ENCODE results near the gene DCAF6.

Gene DCAF6

DNA sequence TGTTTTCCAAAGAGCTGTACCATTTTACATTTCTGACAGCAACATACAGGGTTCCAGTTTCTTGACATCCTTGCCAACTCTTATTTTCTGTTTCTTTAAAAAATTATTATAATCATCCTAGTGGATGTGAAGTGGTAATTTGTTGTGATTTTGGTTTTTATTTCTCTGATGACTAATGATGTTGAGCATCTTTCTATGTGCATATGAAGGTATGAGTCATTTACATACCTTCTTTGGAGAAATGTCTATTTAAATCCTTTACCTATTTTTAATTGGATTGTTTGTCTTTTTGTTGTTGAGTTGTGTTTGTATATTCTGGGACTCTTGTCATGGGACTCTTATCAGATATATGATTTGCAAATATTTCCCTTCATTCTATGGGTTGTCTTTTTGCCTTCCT is 21.2 kb downstream of the DCAF6 start:
- no peak for ATAC-seq
- no peak for DNase-seq

DNA sequence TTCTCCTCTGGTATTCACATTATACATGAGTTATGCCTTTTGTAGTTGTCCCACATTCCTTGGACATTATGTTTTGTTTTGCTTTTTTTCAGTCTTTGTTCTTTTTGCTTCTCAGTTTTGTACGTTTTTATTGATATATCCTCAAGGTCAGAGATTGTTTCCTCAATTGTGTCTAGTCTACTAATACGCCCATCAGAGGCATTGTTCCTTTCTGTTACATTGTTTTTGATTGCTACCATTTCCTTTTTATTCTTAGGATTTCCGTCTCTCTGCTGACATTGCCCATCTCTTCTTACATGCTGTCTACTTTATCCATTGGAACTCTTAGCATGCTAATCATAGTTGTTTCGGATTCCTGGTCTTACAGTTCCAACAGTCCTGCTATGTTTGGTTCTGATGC is 28.2 kb downstream of the DCAF6 start:
- ATAC-seq (no peak), DNase-seq (no peak)

DNA sequence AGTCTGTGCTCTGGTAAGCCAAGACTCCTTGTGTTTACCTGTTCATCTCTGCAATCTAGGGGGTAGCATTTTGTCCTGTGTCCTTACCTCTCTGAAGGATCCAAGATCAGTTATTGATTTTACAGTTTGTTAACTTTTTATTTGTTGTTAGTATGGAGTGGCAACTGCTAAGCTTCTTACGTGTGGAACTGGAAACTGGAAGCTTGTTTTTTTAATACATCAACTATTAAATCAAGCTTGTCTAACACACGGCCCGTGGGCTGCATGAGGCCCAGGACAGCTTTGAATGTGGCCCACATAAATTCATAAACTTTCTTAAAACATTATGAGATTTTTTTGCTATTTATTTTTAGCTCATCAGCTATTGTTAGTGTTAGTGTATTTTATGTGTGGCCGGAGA is 29.6 kb downstream of the DCAF6 start:
- DNase-seq (no peak), ATAC-seq (no peak)

DNA sequence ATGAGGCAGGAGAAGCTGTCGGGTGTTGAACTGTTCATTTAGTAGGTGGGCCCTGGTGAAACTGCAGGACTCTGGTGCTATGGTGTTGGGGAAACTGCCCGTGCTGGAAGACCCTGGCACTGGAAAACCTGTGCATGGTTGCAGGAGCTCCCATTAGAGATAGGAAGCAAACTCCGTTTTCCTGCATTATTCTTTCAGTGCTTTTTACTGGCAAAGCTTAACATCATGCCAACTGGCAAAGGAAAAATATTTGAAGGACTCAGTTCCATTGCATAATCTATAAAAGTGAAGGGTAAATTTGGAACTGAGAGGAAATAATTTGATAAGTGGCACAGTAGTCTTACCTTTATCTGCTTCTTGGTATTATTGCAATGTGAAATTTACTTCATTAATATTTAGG is 32.1 kb downstream of the DCAF6 start:
- ATAC-seq, result no peak

DNA sequence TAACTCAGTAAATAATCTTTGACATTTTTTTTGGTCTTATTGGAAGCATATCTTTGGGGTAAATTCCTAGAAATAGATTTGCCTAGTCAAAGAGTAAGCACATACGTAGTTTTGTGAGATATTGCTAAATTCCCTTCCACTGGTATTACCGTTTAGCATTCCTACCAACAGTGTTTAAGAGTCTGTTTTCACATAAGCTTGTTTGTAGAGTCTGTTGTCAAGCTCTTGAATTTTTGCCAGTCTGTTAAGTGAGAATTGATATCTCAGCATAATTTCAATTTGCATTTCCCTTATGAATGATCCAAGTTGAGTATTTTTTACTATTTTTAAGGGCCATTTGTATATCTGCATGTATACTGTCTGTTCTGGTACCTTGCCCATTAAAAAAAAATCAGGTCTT is 37.3 kb downstream of the DCAF6 start:
- ATAC-seq, result no peak
- no peak for DNase-seq

More for the DNA sequence above, 32.1 kb downstream of the DCAF6 start:
- no peak for DNase-seq

GRCh38 chr1:167974698-167975097 is 38.2 kb downstream of the DCAF6 start:
- ATAC-seq, result no peak
- no peak for DNase-seq

DNA sequence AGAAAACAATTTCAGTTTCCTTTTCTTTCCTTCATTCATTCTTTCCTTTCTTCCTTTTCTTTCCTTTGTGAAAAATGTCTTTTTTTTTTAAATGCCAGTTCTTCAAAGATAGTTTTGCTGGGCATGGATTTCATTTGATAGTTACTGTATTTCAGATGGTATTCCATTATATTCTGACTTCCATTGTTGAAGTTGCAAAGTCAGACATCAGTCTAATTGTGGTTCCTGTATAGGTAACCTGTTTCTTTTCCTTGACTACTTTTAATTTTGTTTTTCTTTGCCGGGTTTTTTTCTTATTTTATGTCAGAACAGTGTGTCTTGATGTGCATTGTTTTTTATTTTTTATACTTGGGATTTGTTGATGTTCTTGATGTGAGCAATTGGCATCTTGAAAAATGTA is 40.8 kb downstream of the DCAF6 start:
- DNase-seq, result no peak
- ATAC-seq, result no peak

DNA sequence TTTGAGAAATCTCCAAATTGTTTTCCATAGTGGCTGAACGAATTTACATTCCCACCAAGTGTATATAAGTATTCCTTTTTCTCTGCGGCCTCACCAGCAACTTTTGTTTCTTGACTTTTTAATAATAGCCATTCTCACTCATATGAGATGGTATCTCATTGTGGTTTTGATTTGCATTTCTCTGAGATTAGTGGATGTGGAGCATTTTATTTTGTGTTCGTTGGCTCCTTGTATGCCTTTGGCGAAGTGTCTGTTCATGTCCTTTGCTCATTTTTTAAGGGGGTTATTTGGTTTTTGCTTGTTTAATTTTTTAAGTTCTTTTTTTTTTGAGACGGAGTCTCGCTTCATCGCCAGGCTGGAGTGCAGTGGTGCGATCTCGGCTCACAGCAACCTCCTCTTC is 45.5 kb downstream of the DCAF6 start:
- DNase-seq, result no peak
- ATAC-seq, result no peak

GRCh38 chr1:167983797-167984420 is 47.4 kb downstream of the DCAF6 start:
- ATAC-seq (no peak), DNase-seq (no peak)

GRCh38 chr1:167984886-167985489 is 48.5 kb downstream of the DCAF6 start:
- DNase-seq, result no peak
- no peak for ATAC-seq

DNA sequence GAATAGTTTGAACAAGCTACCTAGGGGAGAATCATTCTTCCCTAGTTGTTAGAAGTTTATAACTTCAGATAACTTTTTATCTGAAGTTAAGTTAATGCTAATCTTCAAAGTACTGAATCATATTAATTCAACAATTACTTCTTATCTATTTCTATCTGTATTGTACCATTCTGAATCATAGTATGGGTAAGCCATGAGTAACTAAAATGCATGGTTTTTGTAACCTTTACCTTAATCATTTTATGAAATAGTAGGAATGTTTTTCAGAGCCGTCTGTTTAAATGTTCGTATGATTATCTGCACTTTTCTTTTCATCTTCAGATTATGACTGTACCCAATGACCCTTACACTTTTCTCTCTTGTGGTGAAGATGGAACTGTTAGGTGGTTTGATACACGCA is 50.7 kb downstream of the DCAF6 start:
- ATAC-seq (no peak), DNase-seq (no peak)

GRCh38 chr1:167991546-167991945 is 55.1 kb downstream of the DCAF6 start:
- ATAC-seq (no peak), DNase-seq (no peak)

GRCh38 chr1:167993720-167994119 is 57.2 kb downstream of the DCAF6 start:
- no peak for ATAC-seq
- no peak for DNase-seq

DNA sequence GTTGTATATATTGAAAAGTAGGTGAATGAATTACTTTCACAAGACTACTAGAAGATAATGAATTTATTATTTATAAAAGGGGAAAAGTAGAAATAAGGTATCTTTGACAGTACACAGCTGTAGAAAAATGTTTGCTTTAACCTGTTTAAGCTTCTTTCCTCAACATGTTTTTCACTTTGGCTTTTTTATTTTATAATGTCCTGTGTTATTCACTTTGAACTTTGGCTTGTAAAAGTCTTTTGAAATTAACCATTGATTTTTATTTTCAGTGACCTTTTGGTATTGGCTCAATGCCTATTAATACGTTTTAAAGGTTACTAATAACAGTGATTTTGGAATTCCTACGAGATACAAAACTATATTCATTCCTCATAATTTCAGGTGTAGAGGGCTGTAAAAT is 58.1 kb downstream of the DCAF6 start:
- no peak for ATAC-seq
- no peak for DNase-seq

GRCh38 chr1:167995038-167995437 is 58.6 kb downstream of the DCAF6 start:
- ATAC-seq (no peak), DNase-seq (no peak)

DNA sequence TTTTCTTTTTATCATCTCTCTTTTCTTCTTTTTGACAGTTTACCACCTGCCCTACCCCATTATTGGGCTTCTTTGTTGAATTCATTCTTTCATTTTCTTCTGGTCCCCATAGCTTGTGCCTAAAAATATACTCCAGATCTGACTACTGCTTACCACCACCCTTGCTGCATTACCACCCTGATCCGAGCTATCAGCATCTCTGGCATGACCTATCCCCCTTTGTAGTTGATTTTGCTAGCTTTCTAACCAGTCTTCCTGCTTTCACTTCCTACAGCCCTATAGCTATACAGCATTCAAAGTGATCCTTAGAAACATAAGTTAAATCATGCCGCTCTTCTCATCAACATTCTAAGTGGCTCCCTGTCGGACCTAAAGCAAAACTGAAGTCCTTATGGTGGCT is 59.8 kb downstream of the DCAF6 start:
- DNase-seq (no peak), ATAC-seq (no peak)

GRCh38 chr1:167997037-167997575 is 60.6 kb downstream of the DCAF6 start:
- DNase-seq (no peak), ATAC-seq (no peak)

- DNase-seq (no peak), ATAC-seq (no peak)
Measured at GRCh38 chr1:167999877-168000276, 63.4 kb downstream of the DCAF6 start.

DNA sequence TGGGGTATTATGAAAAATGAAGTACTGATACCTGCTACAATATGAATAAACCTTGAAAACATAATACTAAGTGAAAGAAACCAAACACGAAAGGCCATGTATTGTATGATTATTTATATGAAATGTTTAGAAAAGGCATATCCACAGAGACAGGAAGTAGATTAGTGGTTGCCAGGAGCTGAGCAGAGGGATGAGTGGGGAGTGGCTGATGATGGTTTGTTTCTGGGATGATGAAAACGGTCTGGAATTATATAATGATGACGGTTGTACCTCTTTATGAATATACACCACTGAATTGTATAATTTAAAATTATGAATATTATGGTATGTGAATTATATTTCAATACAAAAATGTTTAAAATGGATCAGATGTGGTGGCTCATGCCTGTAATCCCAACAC is 64.2 kb downstream of the DCAF6 start:
- ATAC-seq, result no peak
- DNase-seq, result no peak

- DNase-seq (no peak), ATAC-seq (no peak)
Measured at GRCh38 chr1:168001213-168001612, 64.7 kb downstream of the DCAF6 start.

DNA sequence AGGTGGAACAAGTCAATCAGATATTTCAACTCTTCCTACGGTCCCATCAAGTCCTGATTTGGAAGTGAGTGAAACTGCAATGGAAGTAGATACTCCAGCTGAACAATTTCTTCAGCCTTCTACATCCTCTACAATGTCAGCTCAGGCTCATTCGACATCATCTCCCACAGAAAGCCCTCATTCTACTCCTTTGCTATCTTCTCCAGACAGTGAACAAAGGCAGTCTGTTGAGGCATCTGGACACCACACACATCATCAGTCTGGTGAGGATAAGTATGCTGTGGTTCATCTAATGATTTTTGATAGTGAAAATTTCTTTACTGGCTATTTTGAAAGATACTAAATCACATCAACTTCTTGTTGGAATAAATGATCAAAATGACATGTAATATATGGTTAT is 68.0 kb downstream of the DCAF6 start:
- ATAC-seq, result no peak

GRCh38 chr1:168005529-168005928 is 69.0 kb downstream of the DCAF6 start:
- ATAC-seq (no peak), DNase-seq (no peak)

More for the DNA sequence above, 68.0 kb downstream of the DCAF6 start:
- no peak for DNase-seq

DNA sequence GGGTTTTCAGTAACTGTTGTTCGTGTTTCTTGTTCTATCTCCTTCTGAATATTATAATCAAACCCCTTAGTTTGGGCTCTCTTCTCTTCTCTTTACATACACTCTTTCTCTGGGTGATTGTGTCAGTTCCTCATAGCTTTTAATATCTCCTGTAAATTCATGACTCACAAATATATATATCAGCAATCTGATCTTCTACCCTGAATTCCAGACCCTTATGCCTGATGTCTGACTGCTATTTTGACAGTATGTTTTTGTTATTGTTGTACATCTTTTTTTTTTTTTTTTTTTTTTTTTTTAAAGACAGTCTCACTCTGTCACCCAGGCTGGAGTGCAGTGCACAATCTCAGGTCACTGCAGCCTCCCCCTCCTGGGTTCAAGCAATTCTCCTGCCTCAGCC is 71.2 kb downstream of the DCAF6 start:
- DNase-seq (no peak), ATAC-seq (no peak)

DNA sequence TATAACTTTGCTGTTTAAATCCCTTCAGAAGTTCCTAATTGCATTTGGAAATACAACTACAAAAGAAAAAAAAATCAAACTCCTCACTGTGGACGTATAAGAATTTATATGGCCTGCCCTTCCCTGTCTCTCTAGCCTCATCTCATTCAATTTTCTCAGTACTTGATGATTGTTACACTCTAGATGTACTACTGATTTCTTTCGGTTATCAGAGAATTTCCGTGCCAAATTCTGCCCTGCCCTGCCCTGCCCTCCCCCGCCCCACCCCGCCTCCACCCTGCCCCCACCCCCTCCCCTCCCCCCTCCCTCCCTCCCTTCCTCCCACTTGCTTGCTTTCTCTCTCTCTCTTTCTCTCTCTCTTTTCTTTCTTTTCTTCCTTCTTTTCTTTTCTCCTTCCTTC is 72.1 kb downstream of the DCAF6 start:
- no peak for ATAC-seq

More for the DNA sequence above, 72.1 kb downstream of the DCAF6 start:
- DNase-seq, result no peak
